ENCODE measurements around the gene TLR9.

The TLR9 gene

DNA sequence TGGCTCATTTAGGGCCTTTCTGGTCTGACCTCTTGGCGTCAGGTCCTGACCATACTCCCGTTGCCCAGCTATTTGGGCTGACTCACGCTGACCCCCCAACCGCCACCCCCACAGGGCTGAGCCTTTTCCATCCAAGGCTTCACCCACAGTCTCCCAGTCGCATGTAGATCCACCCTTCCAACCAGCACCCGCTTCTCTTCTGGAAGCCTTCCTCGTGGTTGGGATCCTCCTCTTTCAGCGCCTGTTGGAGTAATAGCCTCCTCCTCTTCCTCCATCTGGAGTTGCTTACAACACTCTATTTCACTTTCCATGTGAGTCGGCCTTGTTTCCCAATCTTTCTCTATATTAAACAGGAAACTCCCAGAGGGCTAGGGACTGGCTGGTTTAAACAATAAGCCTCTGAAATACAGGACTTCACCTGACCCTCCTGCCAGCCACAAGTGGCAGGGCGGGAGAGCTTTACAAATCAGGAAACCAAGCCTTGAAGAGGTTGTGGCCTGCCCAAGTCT lies 29.6 kb downstream of the TLR9 start:
- peak; percentile 49 for DNase-seq (ENCODE audit: extremely low read depth, low read depth)
- TF ChIP-seq, protein P1, sequence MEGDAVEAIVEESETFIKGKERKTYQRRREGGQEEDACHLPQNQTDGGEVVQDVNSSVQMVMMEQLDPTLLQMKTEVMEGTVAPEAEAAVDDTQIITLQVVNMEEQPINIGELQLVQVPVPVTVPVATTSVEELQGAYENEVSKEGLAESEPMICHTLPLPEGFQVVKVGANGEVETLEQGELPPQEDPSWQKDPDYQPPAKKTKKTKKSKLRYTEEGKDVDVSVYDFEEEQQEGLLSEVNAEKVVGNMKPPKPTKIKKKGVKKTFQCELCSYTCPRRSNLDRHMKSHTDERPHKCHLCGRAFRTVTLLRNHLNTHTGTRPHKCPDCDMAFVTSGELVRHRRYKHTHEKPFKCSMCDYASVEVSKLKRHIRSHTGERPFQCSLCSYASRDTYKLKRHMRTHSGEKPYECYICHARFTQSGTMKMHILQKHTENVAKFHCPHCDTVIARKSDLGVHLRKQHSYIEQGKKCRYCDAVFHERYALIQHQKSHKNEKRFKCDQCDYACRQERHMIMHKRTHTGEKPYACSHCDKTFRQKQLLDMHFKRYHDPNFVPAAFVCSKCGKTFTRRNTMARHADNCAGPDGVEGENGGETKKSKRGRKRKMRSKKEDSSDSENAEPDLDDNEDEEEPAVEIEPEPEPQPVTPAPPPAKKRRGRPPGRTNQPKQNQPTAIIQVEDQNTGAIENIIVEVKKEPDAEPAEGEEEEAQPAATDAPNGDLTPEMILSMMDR (IDR thresholded peaks at IDR 0.05; ENCODE audit: low read depth, low read length): no peak

DNA sequence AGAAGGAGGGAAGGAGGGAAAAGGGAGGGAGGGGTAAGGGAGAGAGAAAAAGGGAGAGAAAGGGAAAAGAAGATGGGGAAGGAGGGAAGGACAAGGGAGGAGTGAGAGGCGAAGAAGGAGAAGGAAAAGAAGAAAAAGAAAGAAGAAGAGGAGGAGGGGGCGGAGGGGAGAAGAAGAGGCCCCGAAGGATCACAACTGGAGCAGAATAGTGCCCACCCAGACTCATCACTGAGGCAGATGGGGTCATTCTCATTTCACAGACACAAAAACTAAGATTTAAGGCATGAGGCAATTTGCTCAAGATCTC lies 30.2 kb downstream of the TLR9 start:
- DNase-seq (ENCODE audit: extremely low read depth, low read depth): no peak
- TF ChIP-seq, protein P1 (IDR thresholded peaks at IDR 0.05; ENCODE audit: low read depth, low read length): no peak

GRCh38 chr3:52194485-52195290 lies 30.8 kb downstream of the TLR9 start:
- TF ChIP-seq, protein P1 (IDR thresholded peaks at IDR 0.05; ENCODE audit: low read depth, low read length): no peak
- no peak for DNase-seq (ENCODE audit: extremely low read depth, low read depth)

GRCh38 chr3:52193065-52193464 lies 32.4 kb downstream of the TLR9 start:
- TF ChIP-seq, protein P1 (IDR thresholded peaks at IDR 0.05; ENCODE audit: low read depth, low read length): no peak
- DNase-seq (ENCODE audit: extremely low read depth, low read depth): no peak

DNA sequence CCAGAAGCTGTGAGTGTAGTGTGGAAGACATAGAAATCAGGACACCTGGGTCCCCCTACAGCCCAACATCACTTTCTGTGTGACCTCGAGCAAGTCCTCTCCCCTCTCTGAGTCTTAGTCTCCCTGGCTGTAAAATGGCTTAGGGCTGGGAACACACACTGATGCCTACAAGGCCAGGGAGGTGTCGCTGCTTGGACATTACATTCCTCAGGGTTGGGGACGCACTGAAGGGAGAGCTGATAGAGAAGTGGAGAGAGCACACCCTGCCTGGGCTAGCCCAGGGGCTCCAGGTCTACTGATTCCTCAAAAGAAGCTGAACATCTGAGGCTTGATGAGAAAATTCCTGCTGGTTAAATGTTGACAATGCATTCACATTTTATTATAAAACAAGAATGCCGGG lies 33.8 kb downstream of the TLR9 start:
- no peak for DNase-seq (ENCODE audit: extremely low read depth, low read depth)
- TF ChIP-seq, protein P1 (IDR thresholded peaks at IDR 0.05; ENCODE audit: low read depth, low read length): no peak

DNA sequence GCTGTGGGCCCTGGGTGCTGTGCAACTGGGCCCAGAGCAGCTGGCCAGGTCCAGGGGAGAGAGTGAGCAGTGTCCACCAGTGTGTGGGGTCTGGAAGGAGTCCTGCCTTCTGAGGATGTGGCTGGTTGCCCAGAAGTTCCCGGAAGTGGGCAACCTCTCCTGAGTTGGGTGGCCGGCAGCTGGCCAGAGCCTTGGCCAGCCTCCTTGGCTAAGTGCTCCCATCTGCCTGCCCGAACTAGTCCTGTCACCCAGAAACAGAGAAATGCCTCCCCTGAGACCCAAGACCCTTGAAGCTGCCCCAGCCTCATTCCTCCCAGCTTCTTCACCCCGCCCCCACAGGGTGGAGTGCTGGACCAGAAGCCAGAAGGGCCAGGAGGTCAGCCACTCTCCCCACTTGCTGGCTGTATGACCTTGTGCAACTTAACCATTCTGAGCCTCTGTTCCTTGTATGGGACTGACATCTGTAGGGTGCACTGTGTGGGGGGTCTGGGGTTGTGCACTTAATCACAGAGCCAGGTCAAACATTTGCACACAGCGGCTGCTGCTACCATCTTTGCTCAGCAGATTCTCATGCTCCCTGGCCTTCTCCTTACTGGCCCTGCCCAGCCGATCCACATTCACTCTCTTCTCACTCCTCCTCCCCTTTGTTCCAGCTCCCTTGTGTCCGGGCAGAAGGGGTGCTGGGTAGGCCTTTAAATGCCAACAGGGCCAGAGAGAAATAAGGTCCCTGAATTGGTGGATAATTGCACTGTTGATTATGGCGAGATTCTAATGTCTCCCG lies 35.0 kb downstream of the TLR9 start:
- TF ChIP-seq, protein P1 (IDR thresholded peaks at IDR 0.05; ENCODE audit: low read depth, low read length): no peak
- DNase-seq (ENCODE audit: extremely low read depth, low read depth): peak; percentile 39

DNA sequence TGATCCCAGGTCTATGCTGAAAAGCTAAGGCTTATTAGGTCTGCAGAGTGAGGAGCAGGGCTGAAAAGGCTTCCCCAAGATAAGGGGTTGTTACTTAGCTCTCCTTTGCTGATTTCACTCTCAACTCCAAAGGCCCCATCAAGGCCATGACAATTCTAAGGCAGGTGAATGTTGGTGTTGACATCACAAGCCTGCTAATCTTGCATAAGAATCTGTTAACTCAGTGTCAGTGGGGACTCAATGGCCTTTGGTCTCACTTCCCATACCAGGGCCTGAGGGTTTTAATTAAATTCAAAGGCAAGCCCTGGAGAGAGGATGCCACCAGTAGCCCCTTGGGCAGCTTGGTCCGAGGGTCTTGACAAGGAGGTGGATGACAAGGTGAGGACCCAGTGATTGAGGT lies 36.9 kb downstream of the TLR9 start:
- DNase-seq (ENCODE audit: extremely low read depth, low read depth): no peak
- TF ChIP-seq, protein P1 (IDR thresholded peaks at IDR 0.05; ENCODE audit: low read depth, low read length): no peak
